HEK293 (cell line): ENCODE data around the gene TBC1D22A.

Experiments used
- BCL11B ChIP-seq: fragments of 450-650 bp; formaldehyde crosslinking; IDR thresholded peaks from 2 replicates; pipeline ENCODE4 v1.5.1; 2016; ENCODE audit warnings: low read depth, missing biosample characterization, missing genetic modification characterization
- EGR2 ChIP-seq: fragments of 450-650 bp; formaldehyde crosslinking; IDR thresholded peaks from 2 replicates; pipeline ENCODE4 v1.5.1; 2016; ENCODE audit warnings: low read depth, missing biosample characterization, missing genetic modification characterization
- GFI1B ChIP-seq: fragments of 450-650 bp; formaldehyde crosslinking; IDR thresholded peaks from 2 replicates; pipeline ENCODE4 v1.5.1; 2016; ENCODE audit warnings: missing biosample characterization, missing genetic modification characterization
- GLI2 ChIP-seq: fragments of 450-650 bp; formaldehyde crosslinking; IDR thresholded peaks from 2 replicates; pipeline ENCODE4; 2017; ENCODE audit warnings: missing biosample characterization, missing genetic modification characterization, low read depth, borderline replicate concordance
- GLI4 ChIP-seq: fragments of 450-650 bp; formaldehyde crosslinking; IDR thresholded peaks from 2 replicates; pipeline ENCODE4 v1.5.1; 2016; ENCODE audit warnings: missing biosample characterization, missing genetic modification characterization
- IKZF3 ChIP-seq: fragments of 450-650 bp; IDR thresholded peaks from 2 replicates; pipeline ENCODE4 v1.5.0; 2018; ENCODE audit warnings: missing biosample characterization, mild to moderate bottlenecking, missing genetic modification characterization, moderate library complexity
- KLF1 ChIP-seq: fragments of 450-650 bp; formaldehyde crosslinking; IDR thresholded peaks from 2 replicates; pipeline ENCODE4 v1.5.1; 2016; ENCODE audit warnings: missing biosample characterization, missing genetic modification characterization
- KLF16 ChIP-seq: fragments of 450-650 bp; formaldehyde crosslinking; IDR thresholded peaks from 2 replicates; pipeline ENCODE4 v1.5.1; 2017; ENCODE audit warnings: missing biosample characterization, missing genetic modification characterization
- SETDB1 ChIP-seq: IDR thresholded peaks from one replicate; pipeline ENCODE4 v1.6.1; 2017; ENCODE audit warnings: mild to moderate bottlenecking, low read length, moderate library complexity, mixed read lengths; ENCODE audit not compliant: insufficient read length
- ZBTB20 ChIP-seq: fragments of 450-650 bp; formaldehyde crosslinking; IDR thresholded peaks from 2 replicates; pipeline ENCODE4 v1.5.1; 2016; ENCODE audit warnings: missing biosample characterization, missing genetic modification characterization
- ZBTB8A ChIP-seq: fragments of 450-650 bp; formaldehyde crosslinking; IDR thresholded peaks from 2 replicates; pipeline ENCODE4 v1.5.1; 2016; ENCODE audit warnings: missing biosample characterization, missing genetic modification characterization
- ZFP3 ChIP-seq: fragments of 450-650 bp; formaldehyde crosslinking; IDR thresholded peaks from 2 replicates; pipeline ENCODE4 v1.5.1; 2016; ENCODE audit warnings: low read depth, missing biosample characterization, missing genetic modification characterization
- ZNF112 ChIP-seq: fragments of 450-650 bp; formaldehyde crosslinking; IDR thresholded peaks from 2 replicates; pipeline ENCODE4 v1.5.0; 2017; ENCODE audit warnings: missing biosample characterization, missing genetic modification characterization
- ZNF114 ChIP-seq: fragments of 450-650 bp; formaldehyde crosslinking; IDR thresholded peaks from 2 replicates; pipeline ENCODE4 v1.5.0; 2017; ENCODE audit warnings: missing biosample characterization, missing genetic modification characterization
- ZNF138 ChIP-seq: fragments of 450-650 bp; formaldehyde crosslinking; IDR thresholded peaks from 2 replicates; pipeline ENCODE4 v1.5.1; 2016; ENCODE audit warnings: missing biosample characterization, missing genetic modification characterization, borderline replicate concordance
- ZNF140 ChIP-seq: fragments of 450-650 bp; formaldehyde crosslinking; IDR thresholded peaks from 2 replicates; pipeline ENCODE4 v1.5.1; 2016; ENCODE audit warnings: missing biosample characterization, missing genetic modification characterization
- ZNF146 ChIP-seq: fragments of 450-650 bp; formaldehyde crosslinking; IDR thresholded peaks from 2 replicates; pipeline ENCODE4 v1.5.1; 2016; ENCODE audit warnings: missing biosample characterization, missing genetic modification characterization
- ZNF175 ChIP-seq: fragments of 450-650 bp; formaldehyde crosslinking; IDR thresholded peaks from 2 replicates; pipeline ENCODE4 v1.5.1; 2016; ENCODE audit warnings: missing biosample characterization, missing genetic modification characterization
- ZNF426 ChIP-seq: fragments of 450-650 bp; formaldehyde crosslinking; IDR thresholded peaks from 2 replicates; pipeline ENCODE4 v1.5.1; 2017; ENCODE audit warnings: missing biosample characterization, missing genetic modification characterization, mild to moderate bottlenecking, inconsistent platforms, moderate library complexity
- ZNF473 ChIP-seq: fragments of 450-650 bp; formaldehyde crosslinking; IDR thresholded peaks from 2 replicates; pipeline ENCODE4 v1.5.1; 2017; ENCODE audit warnings: missing biosample characterization, missing genetic modification characterization
- ZNF560 ChIP-seq: fragments of 450-650 bp; formaldehyde crosslinking; IDR thresholded peaks from 2 replicates; pipeline ENCODE4 v1.5.1; 2017; ENCODE audit warnings: missing biosample characterization, missing genetic modification characterization, borderline replicate concordance
- ZNF600 ChIP-seq: fragments of 450-650 bp; formaldehyde crosslinking; IDR thresholded peaks from 2 replicates; pipeline ENCODE4 v1.5.1; 2016; ENCODE audit warnings: missing biosample characterization, missing genetic modification characterization
- ZXDB ChIP-seq: fragments of 450-650 bp; formaldehyde crosslinking; IDR thresholded peaks from 2 replicates; pipeline ENCODE4 v1.5.1; 2016; ENCODE audit warnings: missing biosample characterization, missing genetic modification characterization
- TF ChIP-seq, protein P1 (sequence below): fragments of 450-650 bp; formaldehyde crosslinking; conservative IDR thresholded peaks from 2 replicates; pipeline ENCODE4 v1.5.1; 2016; ENCODE audit warnings: low read depth, missing biosample characterization, missing genetic modification characterization
- TF ChIP-seq, protein P2 (sequence below): fragments of 450-650 bp; formaldehyde crosslinking; IDR thresholded peaks from 2 replicates; pipeline ENCODE4 v1.5.1; 2016; ENCODE audit warnings: missing biosample characterization, missing genetic modification characterization, borderline replicate concordance
- TF ChIP-seq, protein P3 (sequence below): fragments of 450-650 bp; formaldehyde crosslinking; IDR thresholded peaks from 2 replicates; pipeline ENCODE4 v1.5.1; 2016; ENCODE audit warnings: missing biosample characterization, missing genetic modification characterization
- TF ChIP-seq, protein P4 (sequence below): fragments of 450-650 bp; formaldehyde crosslinking; IDR thresholded peaks from 2 replicates; pipeline ENCODE4 v1.5.1; 2016; ENCODE audit warnings: missing biosample characterization, missing genetic modification characterization

The TBC1D22A gene

DNA sequence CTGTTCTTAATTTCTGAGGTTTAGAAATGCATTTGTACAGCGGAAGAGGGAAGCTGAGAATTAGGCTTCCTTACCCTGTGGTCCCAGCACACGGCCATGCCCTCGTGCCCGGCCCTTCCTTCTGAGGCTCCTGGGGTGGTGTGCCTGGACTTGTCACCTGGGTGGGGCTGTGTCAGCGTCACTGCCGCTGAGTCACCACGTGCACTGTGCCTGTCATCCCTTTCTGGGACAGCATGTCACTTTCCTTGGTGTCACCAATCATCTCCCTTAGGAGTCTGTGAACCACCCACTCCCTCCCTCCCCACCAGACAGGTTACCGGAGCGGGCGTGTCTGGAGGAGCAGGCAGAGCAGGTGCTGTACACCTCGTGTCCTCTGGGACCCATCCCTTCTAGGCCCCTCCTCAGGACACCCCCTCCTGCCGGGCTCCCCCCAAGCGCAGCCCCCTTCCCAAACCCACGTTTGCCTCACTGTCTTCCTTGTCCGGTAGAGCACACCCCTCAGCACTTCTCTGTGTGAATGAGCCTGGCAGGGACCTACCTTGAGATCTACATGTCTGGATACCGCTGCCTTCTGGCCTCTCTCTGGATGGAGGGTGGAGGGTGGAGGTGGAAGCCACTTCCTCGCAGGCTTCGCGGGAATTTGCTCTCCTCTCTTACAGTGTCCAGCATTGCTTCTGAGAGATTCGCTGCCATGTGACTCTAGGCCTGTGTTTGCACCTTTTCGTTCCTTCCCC is 367.6 kb downstream of the TBC1D22A start (continued):
- TF ChIP-seq, protein P1, sequence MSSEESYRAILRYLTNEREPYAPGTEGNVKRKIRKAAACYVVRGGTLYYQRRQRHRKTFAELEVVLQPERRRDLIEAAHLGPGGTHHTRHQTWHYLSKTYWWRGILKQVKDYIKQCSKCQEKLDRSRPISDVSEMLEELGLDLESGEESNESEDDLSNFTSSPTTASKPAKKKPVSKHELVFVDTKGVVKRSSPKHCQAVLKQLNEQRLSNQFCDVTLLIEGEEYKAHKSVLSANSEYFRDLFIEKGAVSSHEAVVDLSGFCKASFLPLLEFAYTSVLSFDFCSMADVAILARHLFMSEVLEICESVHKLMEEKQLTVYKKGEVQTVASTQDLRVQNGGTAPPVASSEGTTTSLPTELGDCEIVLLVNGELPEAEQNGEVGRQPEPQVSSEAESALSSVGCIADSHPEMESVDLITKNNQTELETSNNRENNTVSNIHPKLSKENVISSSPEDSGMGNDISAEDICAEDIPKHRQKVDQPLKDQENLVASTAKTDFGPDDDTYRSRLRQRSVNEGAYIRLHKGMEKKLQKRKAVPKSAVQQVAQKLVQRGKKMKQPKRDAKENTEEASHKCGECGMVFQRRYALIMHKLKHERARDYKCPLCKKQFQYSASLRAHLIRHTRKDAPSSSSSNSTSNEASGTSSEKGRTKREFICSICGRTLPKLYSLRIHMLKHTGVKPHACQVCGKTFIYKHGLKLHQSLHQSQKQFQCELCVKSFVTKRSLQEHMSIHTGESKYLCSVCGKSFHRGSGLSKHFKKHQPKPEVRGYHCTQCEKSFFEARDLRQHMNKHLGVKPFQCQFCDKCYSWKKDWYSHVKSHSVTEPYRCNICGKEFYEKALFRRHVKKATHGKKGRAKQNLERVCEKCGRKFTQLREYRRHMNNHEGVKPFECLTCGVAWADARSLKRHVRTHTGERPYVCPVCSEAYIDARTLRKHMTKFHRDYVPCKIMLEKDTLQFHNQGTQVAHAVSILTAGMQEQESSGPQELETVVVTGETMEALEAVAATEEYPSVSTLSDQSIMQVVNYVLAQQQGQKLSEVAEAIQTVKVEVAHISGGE (tag by site-specific recombination): no peak
- TF ChIP-seq ZNF600 (tag by site-specific recombination): no peak
- no peak for TF ChIP-seq ZBTB20 (tag by site-specific recombination)
- no peak for TF ChIP-seq GLI2 (tag by site-specific recombination)
- no peak for TF ChIP-seq ZNF146 (tag by site-specific recombination)
- no peak for TF ChIP-seq GLI4 (tag by site-specific recombination)
- peak; percentile 95 for TF ChIP-seq KLF1
- no peak for TF ChIP-seq ZNF112
- TF ChIP-seq SETDB1: no peak
- TF ChIP-seq GFI1B (tag by site-specific recombination): no peak
- TF ChIP-seq ZNF175 (tag by site-specific recombination): no peak
- TF ChIP-seq ZNF114 (tag by site-specific recombination): no peak
- no peak for TF ChIP-seq BCL11B (tag by site-specific recombination)
- TF ChIP-seq ZNF138 (tag by site-specific recombination): no peak
- TF ChIP-seq ZNF140 (tag by site-specific recombination): no peak
- TF ChIP-seq ZXDB (tag by site-specific recombination): no peak
- TF ChIP-seq ZNF473 (tag by site-specific recombination): no peak
- TF ChIP-seq, protein P2, sequence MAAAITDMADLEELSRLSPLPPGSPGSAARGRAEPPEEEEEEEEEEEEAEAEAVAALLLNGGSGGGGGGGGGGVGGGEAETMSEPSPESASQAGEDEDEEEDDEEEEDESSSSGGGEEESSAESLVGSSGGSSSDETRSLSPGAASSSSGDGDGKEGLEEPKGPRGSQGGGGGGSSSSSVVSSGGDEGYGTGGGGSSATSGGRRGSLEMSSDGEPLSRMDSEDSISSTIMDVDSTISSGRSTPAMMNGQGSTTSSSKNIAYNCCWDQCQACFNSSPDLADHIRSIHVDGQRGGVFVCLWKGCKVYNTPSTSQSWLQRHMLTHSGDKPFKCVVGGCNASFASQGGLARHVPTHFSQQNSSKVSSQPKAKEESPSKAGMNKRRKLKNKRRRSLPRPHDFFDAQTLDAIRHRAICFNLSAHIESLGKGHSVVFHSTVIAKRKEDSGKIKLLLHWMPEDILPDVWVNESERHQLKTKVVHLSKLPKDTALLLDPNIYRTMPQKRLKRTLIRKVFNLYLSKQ (tag by site-specific recombination): no peak
- TF ChIP-seq ZNF560 (tag by site-specific recombination): no peak
- TF ChIP-seq ZBTB8A (tag by site-specific recombination): no peak
- no peak for TF ChIP-seq IKZF3 (tag by site-specific recombination)
- TF ChIP-seq, protein P3, sequence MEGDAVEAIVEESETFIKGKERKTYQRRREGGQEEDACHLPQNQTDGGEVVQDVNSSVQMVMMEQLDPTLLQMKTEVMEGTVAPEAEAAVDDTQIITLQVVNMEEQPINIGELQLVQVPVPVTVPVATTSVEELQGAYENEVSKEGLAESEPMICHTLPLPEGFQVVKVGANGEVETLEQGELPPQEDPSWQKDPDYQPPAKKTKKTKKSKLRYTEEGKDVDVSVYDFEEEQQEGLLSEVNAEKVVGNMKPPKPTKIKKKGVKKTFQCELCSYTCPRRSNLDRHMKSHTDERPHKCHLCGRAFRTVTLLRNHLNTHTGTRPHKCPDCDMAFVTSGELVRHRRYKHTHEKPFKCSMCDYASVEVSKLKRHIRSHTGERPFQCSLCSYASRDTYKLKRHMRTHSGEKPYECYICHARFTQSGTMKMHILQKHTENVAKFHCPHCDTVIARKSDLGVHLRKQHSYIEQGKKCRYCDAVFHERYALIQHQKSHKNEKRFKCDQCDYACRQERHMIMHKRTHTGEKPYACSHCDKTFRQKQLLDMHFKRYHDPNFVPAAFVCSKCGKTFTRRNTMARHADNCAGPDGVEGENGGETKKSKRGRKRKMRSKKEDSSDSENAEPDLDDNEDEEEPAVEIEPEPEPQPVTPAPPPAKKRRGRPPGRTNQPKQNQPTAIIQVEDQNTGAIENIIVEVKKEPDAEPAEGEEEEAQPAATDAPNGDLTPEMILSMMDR (tag by site-specific recombination): no peak
- TF ChIP-seq EGR2 (tag by site-specific recombination): no peak
- TF ChIP-seq, protein P4, sequence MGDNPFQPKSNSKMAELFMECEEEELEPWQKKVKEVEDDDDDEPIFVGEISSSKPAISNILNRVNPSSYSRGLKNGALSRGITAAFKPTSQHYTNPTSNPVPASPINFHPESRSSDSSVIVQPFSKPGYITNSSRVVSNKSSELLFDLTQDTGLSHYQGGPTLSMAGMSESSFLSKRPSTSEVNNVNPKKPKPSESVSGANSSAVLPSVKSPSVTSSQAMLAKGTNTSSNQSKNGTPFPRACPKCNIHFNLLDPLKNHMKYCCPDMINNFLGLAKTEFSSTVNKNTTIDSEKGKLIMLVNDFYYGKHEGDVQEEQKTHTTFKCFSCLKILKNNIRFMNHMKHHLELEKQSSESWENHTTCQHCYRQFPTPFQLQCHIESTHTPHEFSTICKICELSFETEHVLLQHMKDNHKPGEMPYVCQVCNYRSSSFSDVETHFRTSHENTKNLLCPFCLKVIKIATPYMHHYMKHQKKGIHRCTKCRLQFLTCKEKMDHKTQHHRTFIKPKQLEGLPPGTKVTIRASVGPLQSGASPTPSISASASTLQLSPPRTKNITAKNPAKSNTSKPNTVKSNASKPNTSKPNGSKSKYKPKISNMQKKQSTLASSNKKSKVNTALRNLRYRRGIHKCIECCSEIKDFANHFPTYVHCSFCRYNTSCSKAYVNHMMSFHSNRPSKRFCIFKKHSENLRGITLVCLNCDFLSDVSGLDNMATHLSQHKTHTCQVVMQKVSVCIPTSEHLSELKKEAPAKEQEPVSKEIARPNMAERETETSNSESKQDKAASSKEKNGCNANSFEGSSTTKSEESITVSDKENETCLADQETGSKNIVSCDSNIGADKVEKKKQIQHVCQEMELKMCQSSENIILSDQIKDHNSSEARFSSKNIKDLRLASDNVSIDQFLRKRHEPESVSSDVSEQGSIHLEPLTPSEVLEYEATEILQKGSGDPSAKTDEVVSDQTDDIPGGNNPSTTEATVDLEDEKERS (tag by site-specific recombination): no peak
- no peak for TF ChIP-seq KLF16 (tag by site-specific recombination)
- no peak for TF ChIP-seq ZFP3 (tag by site-specific recombination)
- TF ChIP-seq ZNF426 (tag by site-specific recombination): no peak
